ENCODE measurements around the gene GPRC6A.

Gene GPRC6A

GRCh38 chr6:116866281-116866871, 37.5 kb upstream of the GPRC6A start:
- no peak for DNase-seq (ENCODE audit: low spot score)
- in situ Hi-C loops (cut with MboI; ENCODE audit: low sequenced_read_pairs, unreplicated experiment), result no loop called here
- TF ChIP-seq, protein P1, sequence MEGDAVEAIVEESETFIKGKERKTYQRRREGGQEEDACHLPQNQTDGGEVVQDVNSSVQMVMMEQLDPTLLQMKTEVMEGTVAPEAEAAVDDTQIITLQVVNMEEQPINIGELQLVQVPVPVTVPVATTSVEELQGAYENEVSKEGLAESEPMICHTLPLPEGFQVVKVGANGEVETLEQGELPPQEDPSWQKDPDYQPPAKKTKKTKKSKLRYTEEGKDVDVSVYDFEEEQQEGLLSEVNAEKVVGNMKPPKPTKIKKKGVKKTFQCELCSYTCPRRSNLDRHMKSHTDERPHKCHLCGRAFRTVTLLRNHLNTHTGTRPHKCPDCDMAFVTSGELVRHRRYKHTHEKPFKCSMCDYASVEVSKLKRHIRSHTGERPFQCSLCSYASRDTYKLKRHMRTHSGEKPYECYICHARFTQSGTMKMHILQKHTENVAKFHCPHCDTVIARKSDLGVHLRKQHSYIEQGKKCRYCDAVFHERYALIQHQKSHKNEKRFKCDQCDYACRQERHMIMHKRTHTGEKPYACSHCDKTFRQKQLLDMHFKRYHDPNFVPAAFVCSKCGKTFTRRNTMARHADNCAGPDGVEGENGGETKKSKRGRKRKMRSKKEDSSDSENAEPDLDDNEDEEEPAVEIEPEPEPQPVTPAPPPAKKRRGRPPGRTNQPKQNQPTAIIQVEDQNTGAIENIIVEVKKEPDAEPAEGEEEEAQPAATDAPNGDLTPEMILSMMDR (IDR thresholded peaks at IDR 0.05; ENCODE audit: borderline replicate concordance, control extremely low read depth, extremely low read depth, insufficient read depth, missing control alignments), result no peak

DNA sequence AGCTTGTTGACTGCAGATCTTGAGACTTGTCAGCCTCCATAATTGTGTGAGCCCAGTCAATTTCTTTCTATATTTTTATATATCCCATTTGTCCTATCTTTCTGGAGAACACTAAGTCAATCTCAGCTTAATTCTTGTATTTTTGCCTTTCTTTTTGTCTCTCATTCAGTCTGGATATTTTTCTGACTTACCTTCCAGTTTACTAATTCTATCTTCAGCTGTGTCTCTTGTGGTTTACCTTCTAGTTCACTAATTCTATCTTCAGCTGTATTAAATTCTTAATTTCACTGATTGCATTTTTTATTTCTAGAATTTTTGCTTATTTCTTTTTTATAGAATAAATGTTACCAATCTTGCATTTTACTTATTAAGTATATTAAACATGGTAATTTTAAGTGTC, 30.4 kb upstream of the GPRC6A start:
- TF ChIP-seq, protein P1 (IDR thresholded peaks at IDR 0.05; ENCODE audit: borderline replicate concordance, control extremely low read depth, extremely low read depth, insufficient read depth, missing control alignments), result no peak
- DNase-seq (ENCODE audit: low spot score), result no peak
- in situ Hi-C loops (cut with MboI; ENCODE audit: low sequenced_read_pairs, unreplicated experiment), result no loop called here

GRCh38 chr6:116858060-116858459, 29.2 kb upstream of the GPRC6A start:
- TF ChIP-seq, protein P1 (IDR thresholded peaks at IDR 0.05; ENCODE audit: borderline replicate concordance, control extremely low read depth, extremely low read depth, insufficient read depth, missing control alignments), result no peak
- in situ Hi-C loops (cut with MboI; ENCODE audit: low sequenced_read_pairs, unreplicated experiment), result no loop called here

GRCh38 chr6:116847227-116847626, 18.3 kb upstream of the GPRC6A start:
- in situ Hi-C loops (cut with MboI; ENCODE audit: low sequenced_read_pairs, unreplicated experiment), result no loop called here
- DNase-seq (ENCODE audit: low spot score), result peak; percentile 18

More at GRCh38 chr6:116858060-116858459, 29.2 kb upstream of the GPRC6A start:
- DNase-seq (ENCODE audit: low spot score), result no peak

GRCh38 chr6:116842459-116842858, 13.6 kb upstream of the GPRC6A start:
- TF ChIP-seq, protein P1 (IDR thresholded peaks at IDR 0.05; ENCODE audit: borderline replicate concordance, control extremely low read depth, extremely low read depth, insufficient read depth, missing control alignments), result no peak
- DNase-seq (ENCODE audit: low spot score), result no peak
- in situ Hi-C loops (cut with MboI; ENCODE audit: low sequenced_read_pairs, unreplicated experiment), result no loop called here

More at GRCh38 chr6:116847227-116847626, 18.3 kb upstream of the GPRC6A start:
- TF ChIP-seq, protein P1 (IDR thresholded peaks at IDR 0.05; ENCODE audit: borderline replicate concordance, control extremely low read depth, extremely low read depth, insufficient read depth, missing control alignments), result no peak

GRCh38 chr6:116840091-116840490, 11.2 kb upstream of the GPRC6A start:
- TF ChIP-seq, protein P1 (IDR thresholded peaks at IDR 0.05; ENCODE audit: borderline replicate concordance, control extremely low read depth, extremely low read depth, insufficient read depth, missing control alignments), result no peak
- DNase-seq (ENCODE audit: low spot score), result no peak
- in situ Hi-C loops (cut with MboI; ENCODE audit: low sequenced_read_pairs, unreplicated experiment), result no loop called here
